ENCODE results near the gene UBASH3A.

UBASH3A gene

DNA sequence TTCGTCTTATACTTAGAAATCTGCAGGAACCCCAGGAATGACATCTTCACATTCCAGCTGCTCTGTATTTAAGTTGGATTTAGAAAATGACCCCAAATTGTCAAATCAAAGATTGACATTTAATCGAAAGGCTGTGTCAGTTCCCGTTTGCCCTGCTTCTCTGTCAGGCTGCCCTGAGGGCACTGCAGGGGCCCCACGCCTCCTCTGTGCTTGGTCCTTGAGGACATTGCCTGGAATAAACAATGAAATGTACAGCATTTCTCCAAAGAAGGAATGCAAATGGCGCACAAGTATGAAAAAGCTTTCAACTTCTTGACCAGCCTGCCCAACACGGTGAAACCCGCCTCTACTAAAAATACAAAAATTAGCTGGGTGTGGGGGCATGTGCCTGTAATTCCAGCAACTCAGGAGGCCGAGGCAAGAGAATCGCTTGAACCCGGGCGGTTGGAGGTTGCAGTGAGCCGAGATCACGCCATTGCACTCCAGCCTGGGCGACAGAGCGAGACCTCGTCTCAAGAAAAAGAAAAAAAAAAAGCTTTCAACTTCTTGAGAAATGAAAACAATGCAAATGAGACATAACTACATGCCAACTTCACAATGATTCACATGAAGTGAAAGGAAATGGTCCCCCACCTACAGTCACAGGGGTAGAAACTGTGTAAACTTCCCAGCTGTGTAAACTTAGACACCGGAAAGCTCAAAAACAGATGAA is 10.8 kb upstream of the UBASH3A start:
- no peaks in the 10 kb centered on the region for H3K27me3 ChIP-seq (ENCODE audit: insufficient read depth, low read length, poor library complexity)
- no peaks in the 10 kb centered on the region for H3K36me3 ChIP-seq (ENCODE audit: insufficient read depth, low read length)
- no peak for TF ChIP-seq EZH2 (IDR thresholded peaks at IDR 0.05; ENCODE audit: borderline replicate concordance, low read depth, low read length, severe bottlenecking)
- TF ChIP-seq, protein P1, sequence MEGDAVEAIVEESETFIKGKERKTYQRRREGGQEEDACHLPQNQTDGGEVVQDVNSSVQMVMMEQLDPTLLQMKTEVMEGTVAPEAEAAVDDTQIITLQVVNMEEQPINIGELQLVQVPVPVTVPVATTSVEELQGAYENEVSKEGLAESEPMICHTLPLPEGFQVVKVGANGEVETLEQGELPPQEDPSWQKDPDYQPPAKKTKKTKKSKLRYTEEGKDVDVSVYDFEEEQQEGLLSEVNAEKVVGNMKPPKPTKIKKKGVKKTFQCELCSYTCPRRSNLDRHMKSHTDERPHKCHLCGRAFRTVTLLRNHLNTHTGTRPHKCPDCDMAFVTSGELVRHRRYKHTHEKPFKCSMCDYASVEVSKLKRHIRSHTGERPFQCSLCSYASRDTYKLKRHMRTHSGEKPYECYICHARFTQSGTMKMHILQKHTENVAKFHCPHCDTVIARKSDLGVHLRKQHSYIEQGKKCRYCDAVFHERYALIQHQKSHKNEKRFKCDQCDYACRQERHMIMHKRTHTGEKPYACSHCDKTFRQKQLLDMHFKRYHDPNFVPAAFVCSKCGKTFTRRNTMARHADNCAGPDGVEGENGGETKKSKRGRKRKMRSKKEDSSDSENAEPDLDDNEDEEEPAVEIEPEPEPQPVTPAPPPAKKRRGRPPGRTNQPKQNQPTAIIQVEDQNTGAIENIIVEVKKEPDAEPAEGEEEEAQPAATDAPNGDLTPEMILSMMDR (IDR thresholded peaks at IDR 0.05; ENCODE audit: borderline replicate concordance, extremely low read depth, low read length, poor library complexity, severe bottlenecking) = no peak
- no peak overlapping the region for H3K4me3 ChIP-seq (ENCODE audit: low read depth in 1 of 2, low read length in 2 of 2)
- no peaks in the 10 kb centered on the region for H3K79me2 ChIP-seq (ENCODE audit: insufficient read depth, low read length)
- no peak overlapping the region for H3K27ac ChIP-seq (ENCODE audit: low read length)
- DNase-seq = no peak
- H3K9ac ChIP-seq (ENCODE audit: low read depth, low read length) = no peak overlapping the region
- H4K20me1 ChIP-seq (ENCODE audit: insufficient read depth, low read length) = no peaks in the 10 kb centered on the region
- no peak overlapping the region for H2AFZ ChIP-seq (ENCODE audit: low read depth, low read length)
- H3K4me1 ChIP-seq (ENCODE audit: insufficient read depth, low read length) = 0 out of 2 replicates have a peak, but pooled peaks cover 3% of the 10 kb centered on the region
- no peak overlapping the region for H3K4me2 ChIP-seq (ENCODE audit: insufficient read depth, low read length)
- ATAC-seq (ENCODE audit: insufficient read depth, low read depth) = no peak
- H3K9me3 ChIP-seq (ENCODE audit: insufficient read depth, low read length, severe bottlenecking) = no peaks in the 10 kb centered on the region

DNA sequence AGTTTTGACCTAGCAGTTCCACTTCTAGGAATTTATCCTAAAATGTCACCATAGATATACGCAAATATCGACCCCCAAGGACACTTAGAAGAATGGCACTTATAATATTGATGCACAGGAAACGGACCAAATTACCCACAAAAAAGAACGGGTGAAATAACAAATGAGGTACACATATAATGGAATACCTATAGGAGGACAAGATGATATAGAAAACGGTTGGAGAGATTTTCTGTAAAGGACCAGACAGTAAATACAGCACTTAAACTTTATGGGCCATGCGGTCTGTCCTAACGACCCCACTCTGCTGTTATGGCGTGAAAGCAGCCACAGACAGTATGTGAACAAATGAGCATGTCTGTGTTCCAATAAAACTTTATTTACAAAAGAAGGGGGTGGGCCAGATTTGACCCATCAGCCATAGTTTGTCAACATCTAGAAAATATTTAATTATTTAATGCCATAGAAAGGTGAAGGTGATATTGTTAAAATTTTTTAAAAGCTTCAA is 10.2 kb upstream of the UBASH3A start:
- Histone ChIP-seq H3K9me3 (ENCODE audit: insufficient read depth, low read length, severe bottlenecking) (no peaks in the 10 kb centered on the region), H3K4me2 (ENCODE audit: insufficient read depth, low read length) (no peak overlapping the region), H2AFZ (ENCODE audit: low read depth, low read length) (no peak overlapping the region), H3K4me3 (ENCODE audit: low read depth in 1 of 2, low read length in 2 of 2) (no peak overlapping the region), H3K27ac (ENCODE audit: low read length) (no peak overlapping the region), H3K27me3 (ENCODE audit: insufficient read depth, low read length, poor library complexity) (no peaks in the 10 kb centered on the region), H3K36me3 (ENCODE audit: insufficient read depth, low read length) (no peaks in the 10 kb centered on the region), H3K79me2 (ENCODE audit: insufficient read depth, low read length) (no peaks in the 10 kb centered on the region), H4K20me1 (ENCODE audit: insufficient read depth, low read length) (no peaks in the 10 kb centered on the region), H3K9ac (ENCODE audit: low read depth, low read length) (no peak overlapping the region), H3K4me1 (ENCODE audit: insufficient read depth, low read length) (0 out of 2 replicates have a peak, but pooled peaks cover 3% of the 10 kb centered on the region)
- TF ChIP-seq, protein P1 (IDR thresholded peaks at IDR 0.05; ENCODE audit: borderline replicate concordance, extremely low read depth, low read length, poor library complexity, severe bottlenecking) = no peak
- no peak for TF ChIP-seq EZH2 (IDR thresholded peaks at IDR 0.05; ENCODE audit: borderline replicate concordance, low read depth, low read length, severe bottlenecking)
- DNase-seq = no peak
- ATAC-seq (ENCODE audit: insufficient read depth, low read depth) = no peak

DNA sequence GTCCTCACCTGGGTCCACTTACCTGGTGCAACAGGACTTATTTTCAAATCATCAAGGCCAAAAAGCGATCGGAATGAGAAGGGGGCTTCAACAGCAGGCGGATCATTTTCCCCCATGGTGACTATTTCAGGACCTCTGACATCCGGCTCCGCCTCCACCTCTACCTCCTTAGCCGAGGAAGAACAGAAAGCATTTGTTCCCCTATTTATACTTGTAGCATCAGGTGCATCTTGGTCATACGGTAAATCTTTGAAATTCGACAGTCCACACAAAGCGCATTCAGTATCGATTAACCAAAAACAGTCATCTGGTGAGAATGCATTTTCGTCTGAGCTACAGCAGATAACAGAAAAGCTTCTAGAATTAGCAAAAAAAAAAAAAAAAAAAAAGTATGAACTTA is 8.4 kb upstream of the UBASH3A start:
- DNase-seq (no peak), ATAC-seq (ENCODE audit: insufficient read depth, low read depth) (no peak)
- Histone ChIP-seq H4K20me1 (ENCODE audit: insufficient read depth, low read length) (no peaks in the 10 kb centered on the region), H3K27ac (ENCODE audit: low read length) (no peak overlapping the region), H3K27me3 (ENCODE audit: insufficient read depth, low read length, poor library complexity) (no peaks in the 10 kb centered on the region), H3K9ac (ENCODE audit: low read depth, low read length) (no peak overlapping the region), H3K4me2 (ENCODE audit: insufficient read depth, low read length) (no peak overlapping the region), H3K9me3 (ENCODE audit: insufficient read depth, low read length, severe bottlenecking) (no peaks in the 10 kb centered on the region), H3K79me2 (ENCODE audit: insufficient read depth, low read length) (no peaks in the 10 kb centered on the region), H3K36me3 (ENCODE audit: insufficient read depth, low read length) (no peaks in the 10 kb centered on the region), H2AFZ (ENCODE audit: low read depth, low read length) (no peak overlapping the region), H3K4me1 (ENCODE audit: insufficient read depth, low read length) (peaks cover 3% of the 10 kb centered on the region; the same call in 1 of the 2 replicates), H3K4me3 (ENCODE audit: low read depth in 1 of 2, low read length in 2 of 2) (no peak overlapping the region)
- TF ChIP-seq EZH2 (IDR thresholded peaks at IDR 0.05; ENCODE audit: borderline replicate concordance, low read depth, low read length, severe bottlenecking) = no peak
- TF ChIP-seq, protein P1 (IDR thresholded peaks at IDR 0.05; ENCODE audit: borderline replicate concordance, extremely low read depth, low read length, poor library complexity, severe bottlenecking) = no peak
